Activated CD4-positive, alpha-beta T cell treated with anti-CD3 and anti-CD28 coated beads for 36 hours (primary cell): Measurements from ENCODE around the gene FIGLA. TPM values are rescaled to one million over a fixed set of nuclear protein-coding genes. Genes with fewer than 3 reads are reported as not detected.

Source experiments
- ATAC-seq: fragments of 200-7000 bp; cut with Tn5 transposase; one replicate; pipeline ENCODE4 v1.10.0; 2021; ENCODE audit warnings: mild to moderate bottlenecking, moderate library complexity
- CTCF ChIA-PET: fragments of 350-600 bp; sonication (Branson Sonifier 250); formaldehyde crosslinking; loops from one replicate; lab custom pipeline; 2021; ENCODE audit warnings: antibody characterized with exemption; lab: Charles Lee
- POLR2A ChIA-PET: fragments of 350-600 bp; sonication (Branson Sonifier 250); formaldehyde crosslinking; loops from one replicate; lab custom pipeline; 2021; ENCODE audit warnings: antibody characterized with exemption, inconsistent platforms; lab: Charles Lee
- DNase-seq: peaks from one replicate; pipeline ENCODE4 v3.0.0-alpha.2; 2020
- H3K27ac Mint-ChIP-seq: one replicate; pipeline ENCODE4 v1.8.0; 2021; ENCODE audit warnings: mixed read lengths
- H3K27me3 Mint-ChIP-seq: one replicate; pipeline ENCODE4 v1.8.0; 2021; ENCODE audit warnings: mixed read lengths
- H3K36me3 Mint-ChIP-seq: one replicate; pipeline ENCODE4 v1.8.0; 2021; ENCODE audit warnings: low read depth, mixed read lengths
- H3K4me1 Mint-ChIP-seq: one replicate; pipeline ENCODE4 v1.8.0; 2021; ENCODE audit warnings: mixed read lengths
- H3K4me3 Mint-ChIP-seq: one replicate; pipeline ENCODE4 v1.8.0; 2021; ENCODE audit warnings: mild to moderate bottlenecking, moderate library complexity, mixed read lengths
- H3K9me3 Mint-ChIP-seq: one replicate; pipeline ENCODE4 v1.8.0; 2021; ENCODE audit warnings: low read depth, mixed read lengths
- intact Hi-C, 2 experiments: fragments of 100-400 bp; cut with DNase I in 1 of 2; cut with micrococcal nuclease in 1 of 2; formaldehyde crosslinking; loops; one replicate each; pipeline versions ENCODE4 v1.14.2 to v1.15.1; 2022 to 2024; cut with DNase I, micrococcal nuclease
- total RNA-seq, 2 experiments: library from RNA; stranded (reverse); gene quantifications; one replicate each; pipeline ENCODE4 v1.2.3, GENCODE V29; 2021

FIGLA gene
- total RNA-seq, 2 experiments from 2014 or later, result not detected

DNA sequence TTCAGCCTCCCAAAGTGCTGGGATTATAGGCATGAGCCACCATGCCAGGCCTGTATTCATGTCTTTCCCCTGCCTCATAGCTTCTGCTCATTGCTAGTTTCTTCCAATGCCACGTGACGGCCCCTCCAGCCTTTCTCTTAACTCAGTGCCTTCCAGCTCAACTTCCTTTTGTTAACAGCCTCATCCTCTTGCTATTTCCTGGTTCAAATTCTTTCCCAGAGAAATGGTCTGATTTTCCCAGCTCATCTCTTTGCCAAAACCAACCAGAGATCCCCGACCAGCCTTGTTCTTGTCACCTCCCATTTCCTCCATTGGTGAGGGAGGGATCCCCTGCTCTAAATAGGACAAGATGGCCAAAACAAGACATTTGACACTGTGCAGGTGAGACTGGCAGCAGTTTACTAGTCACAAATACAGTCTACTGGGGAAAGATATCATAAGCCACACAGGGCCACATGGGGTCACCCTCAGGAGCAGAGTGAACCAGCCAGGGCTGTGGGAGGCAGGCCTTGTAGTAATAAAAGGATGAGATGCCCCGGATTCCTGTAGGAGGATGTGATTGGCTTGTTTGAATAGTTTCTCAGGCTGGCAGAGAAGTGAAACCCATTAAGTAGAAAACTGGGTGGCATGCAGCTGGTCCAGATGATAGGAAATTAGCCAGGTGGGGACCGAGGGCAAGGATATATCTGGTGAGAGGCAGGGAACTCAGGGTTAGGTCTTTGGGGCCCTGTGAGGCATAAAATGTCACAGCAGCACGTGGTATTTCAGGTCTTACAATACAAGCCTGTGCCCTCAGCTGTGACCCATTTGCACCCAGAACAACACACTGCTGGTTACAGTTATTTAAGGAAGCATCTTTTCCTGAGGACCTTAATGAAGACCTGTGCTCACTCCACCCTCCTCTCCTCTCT lies 38.7 kb upstream of the FIGLA start:
- Mint-ChIP-seq H3K36me3 (no peaks in the 10 kb centered on the region), H3K4me1 (peaks cover 17% of the 10 kb centered on the region), H3K9me3 (no peaks in the 10 kb centered on the region), H3K27me3 (no peaks in the 10 kb centered on the region), H3K27ac (peak overlapping the region; percentile 53), H3K4me3 (no peak overlapping the region)
- intact Hi-C loops, result no loop called here
- POLR2A ChIA-PET, result no interaction called here
- CTCF ChIA-PET, result interaction anchor here (0.6 to 1.6 kb wide), 4 partner anchors 34 to 156 kb away, joined by 3 to 5 read pairs (median 4); no protein-coding TSS in a partner anchor
- no peak for ATAC-seq
- DNase-seq, result no peak

DNA sequence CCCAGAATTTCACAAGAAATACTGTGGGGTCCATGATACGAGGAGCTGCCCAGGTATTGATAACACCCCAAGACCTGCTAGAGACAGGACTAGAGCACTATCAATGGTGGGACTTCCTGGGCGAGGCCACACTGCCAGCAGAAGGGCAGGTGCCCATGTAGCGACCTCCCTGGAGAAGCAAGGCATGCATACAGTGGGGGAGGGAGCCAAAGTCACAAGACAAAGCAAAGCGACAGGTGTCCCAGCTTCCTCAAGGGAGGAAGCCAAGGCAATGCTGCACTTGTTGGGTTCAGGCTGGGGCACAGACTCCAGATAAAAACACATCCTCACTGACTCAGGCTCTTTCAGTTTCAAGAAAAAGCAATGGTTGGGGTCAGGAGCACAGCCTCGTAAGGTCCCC lies 37.7 kb upstream of the FIGLA start:
- H3K36me3 Mint-ChIP-seq, result no peaks in the 10 kb centered on the region
- H3K27me3 Mint-ChIP-seq, result no peaks in the 10 kb centered on the region
- H3K4me1 Mint-ChIP-seq, result peaks cover 17% of the 10 kb centered on the region
- H3K4me3 Mint-ChIP-seq, result no peak overlapping the region
- ChIA-PET POLR2A (no interaction called here), CTCF (interaction anchor here (1.3 kb wide), 1 partner anchor 157 kb away, joined by 5 read pairs; no protein-coding TSS in a partner anchor)
- intact Hi-C loops, result no loop called here
- no peaks in the 10 kb centered on the region for H3K9me3 Mint-ChIP-seq
- no peak for ATAC-seq
- no peak overlapping the region for H3K27ac Mint-ChIP-seq
- no peak for DNase-seq

DNA sequence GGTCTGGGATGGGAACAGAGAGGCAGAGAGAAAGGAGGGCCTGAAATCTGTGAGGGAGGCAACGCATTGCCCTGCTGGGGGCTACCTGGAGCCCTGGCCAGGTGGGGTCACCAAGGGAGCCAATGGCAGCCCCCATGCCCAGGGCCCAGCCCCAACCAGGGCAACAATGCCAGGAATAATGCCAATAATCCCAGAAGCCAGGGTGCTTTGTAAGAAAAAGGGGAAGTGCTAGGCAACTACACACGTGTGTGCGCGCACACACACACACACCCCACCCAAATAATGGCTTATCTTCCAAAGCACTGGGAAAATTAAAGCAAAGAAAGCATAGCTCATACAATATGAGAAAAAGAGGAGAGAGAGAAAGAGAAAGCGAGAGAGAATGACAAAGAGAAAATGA lies 36.9 kb upstream of the FIGLA start:
- no peak overlapping the region for H3K4me3 Mint-ChIP-seq
- no peaks in the 10 kb centered on the region for H3K27me3 Mint-ChIP-seq
- H3K27ac Mint-ChIP-seq, result peak overlapping the region; percentile 88
- CTCF ChIA-PET, result interaction anchor here (1.0 to 1.6 kb wide), 3 partner anchors 29 to 43 kb away, joined by 3 to 4 read pairs (median 3); no protein-coding TSS in a partner anchor
- H3K9me3 Mint-ChIP-seq, result no peaks in the 10 kb centered on the region
- POLR2A ChIA-PET, result no interaction called here
- no peak for ATAC-seq
- no peak for DNase-seq
- peaks cover 22% of the 10 kb centered on the region for H3K4me1 Mint-ChIP-seq
- H3K36me3 Mint-ChIP-seq, result no peaks in the 10 kb centered on the region
- intact Hi-C loops, result no loop called here

DNA sequence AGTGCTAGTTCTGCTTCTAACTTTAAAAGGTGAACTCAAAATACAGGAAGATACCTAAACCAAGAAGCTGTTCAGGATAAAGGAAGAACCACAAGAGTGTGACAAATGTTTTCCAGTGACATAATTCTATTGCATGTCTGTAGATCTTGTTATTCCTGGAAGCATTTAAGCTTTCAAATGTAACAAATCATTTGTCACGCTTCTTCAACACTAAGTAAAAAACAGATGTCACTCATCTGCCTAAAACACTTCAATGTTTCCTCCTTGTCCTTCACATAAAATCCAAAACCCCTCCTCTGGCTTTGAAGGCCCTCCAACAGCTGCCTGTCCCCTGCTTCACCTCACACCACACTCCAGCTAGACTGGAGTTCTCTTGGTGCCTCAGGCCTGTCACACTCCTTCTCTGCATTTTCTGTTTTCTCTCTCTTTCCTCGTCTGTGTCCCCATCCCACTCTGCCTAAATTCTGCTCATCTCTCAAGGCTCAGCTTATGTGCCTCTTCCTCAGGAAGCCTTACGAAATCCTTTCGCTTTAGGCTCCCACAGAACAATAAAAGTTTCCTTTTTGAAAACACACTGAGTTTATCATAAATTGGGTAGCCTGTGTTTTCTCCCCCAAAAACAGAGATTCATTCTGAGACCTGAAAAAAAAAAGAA lies 36.4 kb upstream of the FIGLA start:
- ChIA-PET POLR2A (no interaction called here), CTCF (interaction anchor here (0.9 to 1.6 kb wide), 10 partner anchors 10 to 122 kb away, joined by 3 to 5 read pairs (median 4); no protein-coding TSS in a partner anchor)
- peak overlapping the region; percentile 88 for H3K27ac Mint-ChIP-seq
- peaks cover 22% of the 10 kb centered on the region for H3K4me1 Mint-ChIP-seq
- H3K27me3 Mint-ChIP-seq, result no peaks in the 10 kb centered on the region
- H3K9me3 Mint-ChIP-seq, result no peaks in the 10 kb centered on the region
- intact Hi-C loops, result no loop called here
- DNase-seq, result peak; percentile 24
- peak overlapping the region; percentile 1 for H3K4me3 Mint-ChIP-seq
- H3K36me3 Mint-ChIP-seq, result no peaks in the 10 kb centered on the region
- peak; percentile 72 for ATAC-seq

DNA sequence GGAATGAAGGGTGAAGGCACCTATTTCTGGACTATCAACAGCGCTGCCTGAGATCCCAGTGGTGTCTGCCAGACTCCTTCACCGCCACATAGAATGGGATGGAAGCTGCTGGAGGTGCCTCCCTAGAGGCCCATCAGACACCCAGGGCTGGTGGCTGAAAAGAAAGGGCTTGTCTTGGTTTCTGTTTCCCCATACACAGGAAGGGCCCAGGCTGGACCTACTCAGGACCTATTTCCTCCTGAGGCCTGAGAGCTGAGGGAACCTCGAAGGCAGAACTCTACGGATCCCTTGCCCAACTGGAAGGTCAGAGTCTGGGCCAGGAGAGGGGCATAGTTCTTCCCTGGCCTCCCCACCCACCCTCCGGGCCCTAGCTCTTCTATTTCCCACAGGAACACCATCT lies 32.8 kb upstream of the FIGLA start:
- DNase-seq, result no peak
- CTCF ChIA-PET, result no interaction called here

DNA sequence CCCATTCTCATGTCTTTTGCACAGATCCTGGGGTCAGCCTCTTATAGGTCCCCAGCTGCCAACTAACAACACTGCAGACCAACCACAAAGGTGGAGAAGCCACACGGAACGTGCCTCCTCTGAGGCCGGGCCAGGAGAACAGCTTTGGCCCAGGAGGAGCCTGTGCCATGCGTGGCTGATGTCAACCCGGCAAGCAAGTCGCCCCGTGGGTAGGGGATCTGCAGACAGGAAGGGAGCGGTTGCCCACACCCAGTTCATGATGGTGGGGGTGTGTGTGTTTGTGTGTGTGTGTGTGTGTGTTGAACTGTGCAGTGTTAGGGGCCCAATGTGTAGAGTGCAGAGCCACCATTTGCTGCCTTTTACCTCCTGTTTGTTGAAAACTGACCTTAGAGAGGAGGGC lies 32.4 kb upstream of the FIGLA start:
- DNase-seq (no peak), ATAC-seq (no peak)
- POLR2A ChIA-PET, result no interaction called here
- peaks cover 7% of the 10 kb centered on the region for H3K27me3 Mint-ChIP-seq
- intact Hi-C loops, result no loop called here
- H3K36me3 Mint-ChIP-seq, result no peaks in the 10 kb centered on the region
- CTCF ChIA-PET, result no interaction called here
- no peaks in the 10 kb centered on the region for H3K9me3 Mint-ChIP-seq
- peaks cover 22% of the 10 kb centered on the region for H3K4me1 Mint-ChIP-seq
- H3K4me3 Mint-ChIP-seq, result no peak overlapping the region
- H3K27ac Mint-ChIP-seq, result peak overlapping the region; percentile 53

More for the DNA sequence above, 32.8 kb upstream of the FIGLA start:
- peaks cover 5% of the 10 kb centered on the region for H3K27me3 Mint-ChIP-seq
- no peaks in the 10 kb centered on the region for H3K9me3 Mint-ChIP-seq
- H3K36me3 Mint-ChIP-seq, result no peaks in the 10 kb centered on the region
- POLR2A ChIA-PET, result no interaction called here
- H3K4me1 Mint-ChIP-seq, result peaks cover 19% of the 10 kb centered on the region
- H3K4me3 Mint-ChIP-seq, result no peak overlapping the region
- intact Hi-C loops, result no loop called here
- no peak overlapping the region for H3K27ac Mint-ChIP-seq
- ATAC-seq, result no peak

DNA sequence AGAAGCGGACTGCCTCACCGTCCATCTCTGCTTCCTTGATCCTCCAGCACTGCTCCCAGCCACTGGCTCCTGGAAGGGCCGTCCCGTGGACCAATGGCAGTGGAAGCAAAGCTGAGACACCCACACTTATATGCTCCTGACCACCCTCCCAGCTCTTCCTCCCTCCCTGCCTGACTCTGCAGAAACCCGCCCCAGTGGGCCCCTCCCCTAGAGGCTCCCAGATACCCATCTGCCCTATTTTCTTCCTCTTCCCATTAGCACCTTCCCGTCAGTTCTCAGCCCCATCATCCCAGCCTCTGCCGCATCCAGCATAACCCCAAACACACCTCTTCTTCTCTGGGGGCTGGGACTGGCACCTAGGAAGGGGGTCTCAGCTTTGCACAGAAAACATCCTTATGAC lies 30.1 kb upstream of the FIGLA start, which contains the start of gene CLEC4F:
Gene CLEC4F, minus strand, starts transcription at position 101 of the 400 bp plus-strand sequence. Its CDS starts 76 bp downstream, at position 25.
- ATAC-seq, result no peak
- peaks cover 9% of the 10 kb centered on the region for H3K4me1 Mint-ChIP-seq
- POLR2A ChIA-PET, result no interaction called here
- CTCF ChIA-PET, result interaction anchor here (0.6 kb wide), 1 partner anchor 10 kb away, joined by 3 read pairs; no protein-coding TSS in a partner anchor
- H3K36me3 Mint-ChIP-seq, result no peaks in the 10 kb centered on the region
- no peak within 1 kb of the TSS for H3K27ac Mint-ChIP-seq
- H3K9me3 Mint-ChIP-seq, result no peaks in the 10 kb centered on the region
- no peak for DNase-seq
- H3K27me3 Mint-ChIP-seq, result peaks cover 8% of the 10 kb centered on the region
- no peak within 1 kb of the TSS for H3K4me3 Mint-ChIP-seq
- intact Hi-C loops, result no loop called here

DNA sequence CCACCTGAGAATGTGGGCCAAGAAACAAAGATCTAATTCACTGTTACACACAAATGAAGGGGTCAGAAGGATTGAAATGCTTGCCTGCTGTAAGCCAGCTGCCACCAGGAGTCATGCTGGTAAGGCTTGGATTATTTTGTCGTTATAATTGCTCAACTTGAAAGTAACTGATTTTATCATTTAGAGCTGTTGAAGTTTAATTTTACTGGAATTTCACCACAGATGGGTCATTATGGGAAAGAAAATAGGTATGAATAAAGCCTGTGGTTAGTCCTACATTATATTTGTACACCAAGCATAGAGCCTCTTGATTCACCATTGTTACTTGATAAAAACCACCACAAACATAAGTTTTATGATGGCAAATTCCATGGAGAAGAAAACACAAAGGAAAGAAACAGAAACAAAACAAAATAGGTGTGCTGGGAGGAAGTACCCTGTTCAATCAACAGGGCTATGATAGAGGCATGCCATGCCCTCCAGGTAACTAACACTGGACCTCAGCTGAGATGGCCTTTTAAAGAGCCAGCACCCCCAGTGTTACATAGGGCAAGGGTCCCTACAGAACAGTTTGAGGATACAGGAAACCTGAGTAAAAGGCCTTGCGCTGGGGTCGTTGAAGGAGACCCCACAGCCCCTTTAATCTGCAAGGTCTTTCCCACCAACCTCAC lies 27.0 kb upstream of the FIGLA start:
- Mint-ChIP-seq H3K4me3 (no peak overlapping the region), H3K36me3 (no peaks in the 10 kb centered on the region), H3K4me1 (peaks cover 4% of the 10 kb centered on the region), H3K27me3 (peaks cover 16% of the 10 kb centered on the region), H3K9me3 (no peaks in the 10 kb centered on the region), H3K27ac (no peak overlapping the region)
- ChIA-PET CTCF (interaction anchor here (0.8 to 2.3 kb wide), 4 partner anchors 9 to 157 kb away, joined by 3 to 5 read pairs (median 4); no protein-coding TSS in a partner anchor), POLR2A (no interaction called here)
- peak; percentile 71 for ATAC-seq
- intact Hi-C loops, result no loop called here
- DNase-seq, result no peak

DNA sequence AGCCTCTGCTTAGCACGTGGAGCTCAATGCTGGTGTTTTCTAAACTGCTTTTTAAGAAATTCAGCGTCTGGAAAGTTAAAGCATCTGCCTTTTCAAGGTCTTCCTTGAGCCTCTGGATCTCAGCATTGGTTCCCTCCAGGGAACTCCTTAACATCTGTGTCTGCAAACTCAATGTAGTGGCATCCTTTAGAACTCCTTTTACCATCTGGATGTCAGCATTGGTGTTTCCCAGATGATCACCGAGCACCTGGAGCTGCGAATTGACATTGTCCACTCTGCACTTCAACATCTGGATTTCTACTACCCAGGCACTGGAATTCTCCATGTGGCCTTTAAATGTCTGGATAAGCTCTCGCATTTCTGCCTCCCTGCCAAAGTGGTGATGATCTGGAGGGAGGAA lies 26.3 kb upstream of the FIGLA start:
- intact Hi-C loops, result no loop called here
- Mint-ChIP-seq H3K4me1 (peaks cover 4% of the 10 kb centered on the region), H3K27me3 (peaks cover 16% of the 10 kb centered on the region), H3K9me3 (no peaks in the 10 kb centered on the region), H3K4me3 (no peak overlapping the region), H3K27ac (no peak overlapping the region), H3K36me3 (no peaks in the 10 kb centered on the region)
- ATAC-seq, result no peak
- POLR2A ChIA-PET, result no interaction called here
- CTCF ChIA-PET, result interaction anchor here (0.8 to 2.3 kb wide), 4 partner anchors 10 to 157 kb away, joined by 3 to 5 read pairs (median 4); no protein-coding TSS in a partner anchor
- DNase-seq, result no peak

DNA sequence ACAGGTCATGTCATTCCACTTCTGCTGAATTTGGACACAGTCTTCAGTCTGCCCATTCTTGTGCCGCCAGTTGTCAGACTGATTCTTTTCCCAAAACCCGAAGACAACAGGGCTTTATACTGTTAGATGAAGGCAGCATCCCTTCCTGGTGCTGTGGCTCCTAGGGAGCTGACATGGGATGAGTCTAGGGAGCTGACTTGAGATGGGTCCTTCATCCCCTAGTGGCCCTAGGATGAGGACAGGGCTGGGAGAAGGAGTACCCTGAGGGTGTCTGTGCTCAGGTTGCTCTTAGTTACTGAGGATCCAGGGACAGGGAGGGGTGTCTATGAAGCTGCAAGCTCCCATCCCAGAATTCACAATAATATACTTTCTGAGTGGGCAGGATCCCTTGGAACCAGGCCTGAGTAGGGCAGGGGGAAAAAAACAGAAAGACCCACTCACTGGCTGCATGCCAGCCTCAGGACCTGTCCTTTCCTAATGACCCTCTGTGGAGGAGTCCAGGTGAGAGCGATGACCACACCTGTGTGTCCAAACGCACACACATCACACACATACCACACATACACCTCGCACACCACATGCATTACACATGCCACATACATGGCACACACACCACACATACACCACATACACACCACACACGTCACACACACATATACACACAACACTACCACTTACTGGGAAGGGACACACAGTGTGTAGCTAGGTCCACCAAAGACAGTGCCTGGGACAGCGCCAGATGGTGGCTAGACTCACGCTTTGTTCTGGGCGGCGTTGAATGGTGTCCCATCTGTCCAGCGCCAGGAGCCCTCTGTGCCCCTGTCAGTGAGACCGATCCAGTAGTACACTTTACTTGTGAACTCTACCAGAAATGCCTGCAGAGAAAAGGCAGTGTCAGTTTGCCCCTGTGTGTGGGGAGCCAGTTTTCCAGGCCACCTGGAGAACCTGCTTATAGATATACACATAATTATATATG lies 18.8 kb upstream of the FIGLA start:
- Mint-ChIP-seq H3K9me3 (no peaks in the 10 kb centered on the region), H3K27me3 (peaks cover 5% of the 10 kb centered on the region), H3K27ac (no peak overlapping the region), H3K4me3 (no peak overlapping the region), H3K4me1 (no peaks in the 10 kb centered on the region), H3K36me3 (no peaks in the 10 kb centered on the region)
- ChIA-PET CTCF (interaction anchor here (1.2 to 1.7 kb wide), 2 partner anchors 10 to 43 kb away, joined by 3 to 4 read pairs; no protein-coding TSS in a partner anchor), POLR2A (no interaction called here)
- ATAC-seq (no peak), DNase-seq (no peak)
- intact Hi-C loops, result no loop called here
